NCI-H748 treated with DMSO at 0.1 percent for 48 hours (cell line): Measurements from ENCODE around the gene HSF4.

Experiments
- DNase-seq: peaks from one replicate; lab custom pipeline; 2025; lab: John Stamatoyannopoulos, UW

HSF4 gene

DNA sequence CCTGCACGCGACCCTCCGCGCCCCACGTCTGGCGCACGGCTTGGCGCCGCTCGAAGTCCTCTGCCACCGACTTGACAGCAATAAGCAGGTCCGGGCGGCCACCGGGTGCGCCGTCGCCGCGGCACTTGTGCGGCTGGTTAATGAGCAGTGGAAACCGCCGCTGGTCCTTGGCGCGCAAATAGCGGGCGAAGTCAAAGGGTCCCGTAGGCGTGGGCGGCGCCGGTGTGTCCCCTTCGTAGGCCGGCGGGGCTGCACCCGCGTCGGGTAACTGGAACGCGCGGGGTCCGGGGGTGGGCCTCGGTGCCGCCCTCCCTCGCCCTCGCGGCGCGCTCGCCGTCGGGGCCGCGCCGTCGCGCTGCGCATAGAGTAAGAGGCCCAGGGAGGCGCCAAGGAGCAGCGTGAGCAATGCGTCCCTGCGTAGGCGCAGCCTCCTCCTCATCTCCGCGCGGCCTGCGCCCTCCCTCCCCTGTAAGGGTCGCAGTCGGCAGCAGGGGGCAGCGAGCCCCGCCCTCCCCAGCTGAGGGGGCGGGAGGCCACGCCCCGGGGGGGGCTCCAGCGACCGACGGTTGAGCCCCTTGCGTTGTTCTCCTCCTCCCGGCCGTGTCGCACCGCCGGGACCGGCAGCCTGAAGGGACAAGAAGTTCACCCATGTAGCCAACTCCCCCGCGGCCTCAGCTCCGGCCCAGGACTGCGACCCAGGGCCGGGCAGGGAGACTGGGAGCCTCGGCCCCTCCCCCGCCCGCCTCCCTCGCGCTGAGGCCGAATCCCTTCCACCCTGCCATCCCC lies 14.3 kb upstream of the HSF4 start:
- DNase-seq, result no peak

DNA sequence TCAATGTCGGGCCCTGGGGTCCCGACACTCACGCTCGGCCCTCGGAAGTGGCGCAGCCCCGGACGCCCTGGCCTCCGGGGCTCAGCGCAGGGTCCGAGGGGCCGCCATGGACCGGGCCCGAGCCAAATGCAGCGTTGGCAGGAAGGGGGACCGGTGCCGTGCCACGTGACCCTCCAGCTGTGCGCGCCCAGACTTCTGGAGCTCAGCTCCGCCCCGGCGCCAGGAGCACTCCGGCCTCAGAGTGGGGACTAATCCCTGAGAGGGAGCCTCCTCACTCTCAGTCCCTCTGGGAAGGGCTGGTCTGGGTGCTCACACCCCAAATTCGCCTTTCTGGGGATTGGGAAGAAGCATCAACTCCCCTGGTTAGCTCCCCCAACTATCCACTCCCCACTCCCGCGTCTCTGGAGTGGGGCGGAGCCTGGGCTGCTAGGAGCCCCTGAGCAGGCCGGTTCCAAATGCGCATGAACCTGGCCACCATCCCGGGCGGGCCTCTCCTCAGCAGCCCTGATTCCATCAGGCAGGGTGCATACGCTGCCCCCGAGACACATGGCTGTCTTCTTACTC lies 13.6 kb upstream of the HSF4 start, which contains the start of gene B3GNT9:
Gene B3GNT9, minus strand, starts transcription at position 166 of the 564 bp plus-strand sequence. CDS start 513 bp downstream, outside the sequence.
- no peak for DNase-seq

DNA sequence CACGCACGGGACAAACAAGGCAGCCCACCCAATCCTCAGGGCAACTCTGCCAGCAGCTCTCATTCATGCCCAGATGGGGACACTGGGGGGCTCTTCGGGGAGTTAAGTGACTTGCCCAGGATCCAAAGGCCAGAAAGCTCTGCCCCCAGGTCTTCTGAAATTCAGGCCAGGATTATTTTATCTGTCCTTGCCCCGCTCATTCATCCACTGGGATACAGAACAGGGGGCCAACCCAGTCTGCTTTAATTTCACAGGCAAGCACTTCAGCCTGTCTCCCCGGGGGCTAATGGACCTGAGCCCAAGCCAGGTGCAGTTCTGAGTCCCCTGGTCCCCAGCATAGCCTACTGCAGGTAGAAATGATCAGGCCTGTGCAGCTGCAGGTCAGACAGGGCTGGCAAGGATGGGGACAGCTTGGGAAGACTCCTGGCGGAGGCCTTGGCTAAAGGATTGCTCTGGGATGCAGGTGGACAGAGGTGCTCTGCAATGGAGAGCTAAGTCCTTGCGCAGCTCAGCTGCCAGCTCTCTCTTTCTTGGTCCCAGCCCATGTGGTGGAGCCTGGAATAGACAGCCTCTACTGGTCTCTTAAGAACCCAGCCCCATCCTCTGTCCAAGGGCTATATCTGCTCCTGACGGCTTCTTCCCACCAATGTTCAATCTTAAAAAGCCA lies 13.0 kb upstream of the HSF4 start:
- no peak for DNase-seq

DNA sequence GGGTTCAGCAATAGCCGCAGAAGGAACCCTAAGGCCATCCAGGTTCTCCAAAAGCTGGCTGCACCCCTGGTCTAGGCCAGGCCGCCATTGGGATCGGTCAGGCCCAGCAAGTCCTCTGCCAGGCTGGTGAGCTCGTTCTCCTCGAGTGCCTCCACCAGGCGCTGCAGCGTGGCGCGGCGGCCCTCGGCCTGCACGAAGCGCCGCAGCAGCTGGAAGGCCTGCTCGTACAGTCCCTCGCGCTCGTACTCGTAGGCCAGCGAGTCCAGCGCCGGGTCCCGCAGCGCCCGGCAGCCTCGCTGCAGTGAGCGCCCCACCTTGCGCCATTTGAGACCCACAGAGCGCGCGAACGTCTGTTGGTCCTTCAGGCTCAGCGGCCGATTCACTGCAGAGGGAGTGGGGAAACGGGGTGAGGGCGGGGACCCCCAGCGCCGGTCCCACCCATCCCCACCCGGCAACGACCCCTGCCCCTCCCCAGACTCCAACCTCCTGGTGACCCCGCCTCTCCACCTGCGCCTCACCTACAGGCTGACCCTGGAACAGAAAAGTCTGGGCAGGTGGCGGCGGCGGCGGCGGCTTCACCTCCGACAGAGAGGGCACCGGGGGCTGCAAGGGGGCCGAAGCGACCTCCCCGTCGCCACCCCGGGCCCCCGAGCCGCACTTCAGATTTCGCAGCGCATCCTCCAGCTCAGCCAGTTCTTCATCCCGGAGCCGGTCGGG lies 9.8 kb upstream of the HSF4 start:
- DNase-seq, result no peak

DNA sequence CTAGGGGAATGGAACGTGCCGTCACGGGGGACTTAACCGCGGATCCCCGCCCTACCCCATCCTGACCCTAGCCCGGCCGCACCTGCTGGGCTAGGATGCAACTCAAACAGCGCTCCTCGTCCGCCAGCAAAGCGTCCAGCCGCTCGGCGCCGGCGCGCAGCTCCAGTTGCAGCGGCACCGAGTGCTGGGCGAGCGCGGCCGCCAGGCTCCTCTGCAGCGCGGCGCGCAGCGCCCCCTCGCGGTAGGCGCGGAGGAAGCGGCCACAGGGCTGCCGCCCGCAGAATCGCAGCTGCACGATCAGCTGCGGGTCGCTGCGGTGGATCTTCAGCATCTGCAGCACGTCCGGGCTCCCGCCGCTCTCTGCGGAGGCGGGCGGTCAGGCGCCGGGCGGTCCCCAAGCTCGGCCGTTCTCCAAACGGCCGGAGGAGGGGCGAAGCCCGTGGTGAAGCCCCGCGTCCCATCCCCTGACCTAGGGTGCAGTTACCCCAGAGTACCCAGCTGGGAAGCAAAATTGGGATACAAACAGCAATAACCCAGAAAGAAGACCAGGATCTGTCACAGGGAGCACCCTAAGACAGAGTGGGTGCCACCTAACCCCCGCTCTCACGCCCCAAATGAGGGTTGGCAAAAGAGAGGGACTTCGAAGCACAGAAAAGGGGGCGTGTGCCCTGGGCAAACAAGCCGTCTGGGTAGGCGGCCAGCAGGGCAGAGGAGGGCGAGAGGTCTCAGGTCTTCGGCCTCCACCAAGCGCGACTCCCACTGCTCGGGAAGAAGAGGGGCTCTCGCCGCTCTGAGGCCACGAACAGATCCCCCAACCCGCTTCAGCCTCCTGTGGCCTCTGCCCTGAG lies 9.0 kb upstream of the HSF4 start:
- peak; percentile 33 for DNase-seq

DNA sequence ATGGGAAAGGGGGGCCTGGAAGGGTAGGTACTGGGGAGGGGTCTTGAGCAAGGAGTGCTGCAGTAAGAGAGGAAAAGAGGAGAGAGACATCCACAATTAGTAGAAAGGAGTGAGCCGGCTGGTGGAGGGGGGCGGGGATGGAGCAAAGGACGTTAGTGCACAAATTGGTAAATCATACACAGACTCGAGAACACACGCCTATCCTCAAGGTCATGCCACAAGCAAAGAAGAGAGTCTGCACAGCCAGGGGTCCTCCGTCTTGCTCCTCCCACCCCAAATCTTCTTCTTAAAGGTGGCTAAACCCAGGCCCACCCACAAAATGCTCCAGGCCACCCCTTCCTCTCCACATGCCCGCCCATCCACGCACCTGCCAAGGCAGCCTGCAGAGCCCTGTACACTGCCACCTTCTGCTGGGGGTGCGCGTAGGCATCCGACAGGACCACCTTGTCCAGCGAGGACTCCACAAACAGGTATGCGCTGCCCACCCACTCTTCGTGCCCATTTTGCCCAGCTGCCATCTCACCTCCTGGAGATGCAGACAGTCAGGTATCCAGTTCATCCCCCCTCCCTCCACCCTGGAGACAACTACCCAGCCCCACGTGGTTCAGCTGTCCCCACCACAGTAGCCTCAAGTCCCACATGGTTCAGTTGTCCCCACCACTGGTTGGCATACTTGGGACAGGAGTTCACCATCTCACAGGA lies 8.3 kb upstream of the HSF4 start:
- DNase-seq, result no peak

DNA sequence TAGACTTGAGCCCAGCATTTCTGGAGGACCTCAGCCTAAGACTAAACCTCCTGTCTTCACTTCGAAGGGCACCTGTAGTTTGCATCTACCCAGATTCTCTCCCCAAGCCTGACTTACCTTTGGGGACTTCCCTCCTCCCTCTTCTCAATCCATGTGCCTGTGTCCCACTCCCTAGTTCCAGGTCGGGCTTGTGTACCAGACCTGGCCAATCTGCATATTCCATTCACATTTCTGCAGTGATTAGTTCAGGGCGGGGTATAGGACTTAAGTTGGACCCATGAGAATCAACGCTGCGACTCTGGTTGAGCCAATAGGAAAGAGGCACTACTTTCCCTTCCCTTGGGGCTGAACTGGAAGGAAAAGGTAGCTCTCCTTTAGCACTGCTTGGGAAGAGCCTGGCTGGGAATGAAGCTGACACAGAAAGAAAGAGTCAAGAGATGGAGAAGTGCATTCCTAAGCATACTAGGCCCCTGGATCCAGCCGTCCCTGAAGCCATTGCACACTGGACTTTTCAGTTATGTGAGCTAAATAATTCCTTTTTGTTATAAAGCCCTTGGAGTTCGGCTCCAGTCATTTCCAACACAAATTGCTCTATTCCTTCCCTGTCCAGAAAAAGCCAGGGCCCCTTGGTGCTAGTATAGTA lies 7.3 kb upstream of the HSF4 start:
- DNase-seq, result no peak

DNA sequence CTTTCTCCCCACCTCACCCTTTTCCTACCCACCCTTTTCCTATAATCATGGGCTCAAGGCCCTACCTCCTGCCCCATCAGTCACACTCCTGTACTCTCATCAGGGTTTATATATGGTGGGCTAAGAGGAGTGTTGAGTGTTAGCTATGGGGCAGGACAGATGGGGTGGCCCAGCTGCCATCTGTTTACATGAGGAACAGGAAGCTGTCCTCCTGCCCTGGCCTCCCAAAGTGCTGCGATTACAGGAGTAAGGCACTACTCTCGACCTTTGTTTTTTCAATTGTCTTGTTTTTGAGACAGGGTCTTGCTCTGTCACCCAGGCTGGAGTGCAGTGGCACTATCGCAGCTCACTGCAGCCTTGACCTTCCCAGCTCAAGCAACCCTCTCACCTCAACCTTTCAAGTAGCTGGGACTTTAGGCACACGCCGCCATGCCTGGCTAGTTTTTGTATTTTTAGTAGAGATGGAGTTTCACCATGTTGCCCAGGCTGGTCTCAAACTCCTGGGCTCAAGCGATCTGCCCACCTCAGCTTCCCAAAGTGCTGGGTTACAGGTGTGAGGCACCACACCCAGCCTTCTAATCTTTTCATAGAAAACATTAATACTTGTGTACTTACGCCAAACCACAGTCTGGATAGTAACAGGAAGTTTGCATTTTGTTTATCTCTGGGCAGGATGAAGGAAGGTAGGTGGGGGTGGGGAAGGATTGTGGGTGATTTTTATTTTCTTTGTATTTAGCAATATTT lies 6.5 kb upstream of the HSF4 start:
- no peak for DNase-seq

DNA sequence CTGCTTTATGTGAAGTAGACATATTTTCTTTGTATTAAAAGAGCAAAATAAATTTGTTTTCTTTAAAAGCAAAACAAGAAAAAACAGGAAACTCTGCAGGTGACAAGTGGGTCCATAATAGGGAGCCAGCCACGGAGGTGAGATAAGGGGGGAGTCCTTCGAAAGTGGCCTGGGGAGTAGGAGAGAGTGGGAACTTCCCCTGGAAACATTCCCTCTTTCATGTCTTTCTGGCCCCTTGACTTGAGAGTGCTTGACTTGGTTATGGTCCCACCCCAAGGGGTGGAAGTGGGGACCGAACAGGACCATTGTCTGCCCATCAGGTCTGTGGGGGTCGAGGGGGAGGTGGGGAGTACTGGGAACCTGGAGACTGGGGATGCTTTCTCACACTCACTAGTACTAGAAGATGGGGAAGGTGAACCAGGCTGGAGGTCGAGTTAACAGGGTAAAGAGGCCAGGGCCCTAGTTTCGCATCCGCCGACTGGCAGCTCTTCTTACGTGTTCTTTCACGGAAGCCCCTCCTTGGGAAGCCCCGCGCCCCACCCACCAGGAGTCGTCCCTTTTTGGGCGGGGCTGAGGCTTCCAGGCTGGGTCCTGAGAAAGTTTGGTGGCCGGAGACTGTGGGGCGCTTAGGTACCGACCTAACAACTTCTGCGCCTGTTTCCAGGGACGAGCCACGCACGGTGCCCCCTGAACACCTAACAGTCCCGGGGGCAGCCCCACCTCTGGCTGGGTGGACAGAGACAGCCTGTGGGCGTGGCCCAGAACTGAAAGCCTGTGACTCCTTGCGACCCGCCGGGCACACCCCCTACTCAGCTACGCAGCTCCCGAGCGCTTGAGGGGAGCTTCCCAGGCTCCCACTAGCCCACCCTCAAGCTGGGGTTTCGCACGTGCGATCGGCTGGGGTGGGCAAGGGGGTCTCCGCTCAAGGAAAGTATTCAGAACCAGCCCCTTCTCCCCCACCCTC lies 5.6 kb upstream of the HSF4 start:
- DNase-seq, result no peak

DNA sequence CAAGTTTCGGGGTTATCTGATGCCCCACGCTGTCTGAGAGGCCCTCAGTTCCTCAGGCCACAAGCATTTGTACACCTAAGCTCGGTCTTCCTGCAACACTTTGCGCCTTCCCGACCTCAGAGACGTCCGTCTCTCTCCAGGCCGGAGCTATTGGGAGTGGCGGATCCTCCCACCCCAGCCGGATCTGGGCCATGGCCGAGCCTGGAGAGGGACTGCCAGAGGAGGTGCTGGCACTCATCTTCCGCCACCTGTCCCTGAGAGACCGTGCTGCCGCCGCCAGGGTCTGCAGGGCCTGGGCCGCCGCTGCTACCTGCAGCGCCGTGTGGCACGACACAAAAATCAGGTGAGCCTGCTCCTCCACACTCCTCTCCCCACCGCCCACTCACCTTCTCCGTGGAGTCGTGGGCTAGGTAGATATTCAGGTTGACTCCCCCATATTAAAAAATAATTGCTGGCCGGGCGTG lies 2.9 kb upstream of the HSF4 start:
- no peak for DNase-seq

DNA sequence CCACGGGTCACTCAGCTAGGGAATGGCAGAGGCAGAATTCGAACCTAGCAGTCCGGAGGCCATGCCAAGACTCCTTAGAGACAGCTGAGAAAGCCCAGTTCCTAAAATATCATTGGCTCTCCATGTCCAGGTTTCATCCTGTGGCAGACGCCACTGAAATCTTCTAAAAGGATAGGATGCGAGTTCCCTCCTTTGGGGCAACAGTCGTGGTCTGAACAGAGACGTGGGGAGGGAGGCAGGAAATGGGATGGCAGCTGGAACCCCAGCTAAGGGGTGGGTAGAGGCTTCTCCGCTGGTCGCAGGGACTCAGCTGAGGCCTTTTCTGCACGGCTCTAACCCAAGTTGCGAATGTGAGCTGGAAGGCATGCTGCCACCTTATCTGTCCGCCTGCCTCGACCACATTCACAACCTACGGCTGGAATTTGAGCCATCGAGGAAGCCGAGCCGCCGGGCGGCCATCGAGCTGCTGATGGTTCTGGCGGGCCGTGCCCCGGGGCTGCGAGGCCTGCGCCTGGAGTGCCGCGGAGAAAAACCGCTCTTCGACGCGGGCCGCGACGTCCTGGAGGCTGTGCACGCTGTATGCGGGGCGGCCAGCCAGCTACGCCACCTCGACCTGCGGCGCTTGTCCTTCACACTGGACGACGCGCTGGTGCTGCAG lies 1.9 kb upstream of the HSF4 start:
- no peak for DNase-seq

DNA sequence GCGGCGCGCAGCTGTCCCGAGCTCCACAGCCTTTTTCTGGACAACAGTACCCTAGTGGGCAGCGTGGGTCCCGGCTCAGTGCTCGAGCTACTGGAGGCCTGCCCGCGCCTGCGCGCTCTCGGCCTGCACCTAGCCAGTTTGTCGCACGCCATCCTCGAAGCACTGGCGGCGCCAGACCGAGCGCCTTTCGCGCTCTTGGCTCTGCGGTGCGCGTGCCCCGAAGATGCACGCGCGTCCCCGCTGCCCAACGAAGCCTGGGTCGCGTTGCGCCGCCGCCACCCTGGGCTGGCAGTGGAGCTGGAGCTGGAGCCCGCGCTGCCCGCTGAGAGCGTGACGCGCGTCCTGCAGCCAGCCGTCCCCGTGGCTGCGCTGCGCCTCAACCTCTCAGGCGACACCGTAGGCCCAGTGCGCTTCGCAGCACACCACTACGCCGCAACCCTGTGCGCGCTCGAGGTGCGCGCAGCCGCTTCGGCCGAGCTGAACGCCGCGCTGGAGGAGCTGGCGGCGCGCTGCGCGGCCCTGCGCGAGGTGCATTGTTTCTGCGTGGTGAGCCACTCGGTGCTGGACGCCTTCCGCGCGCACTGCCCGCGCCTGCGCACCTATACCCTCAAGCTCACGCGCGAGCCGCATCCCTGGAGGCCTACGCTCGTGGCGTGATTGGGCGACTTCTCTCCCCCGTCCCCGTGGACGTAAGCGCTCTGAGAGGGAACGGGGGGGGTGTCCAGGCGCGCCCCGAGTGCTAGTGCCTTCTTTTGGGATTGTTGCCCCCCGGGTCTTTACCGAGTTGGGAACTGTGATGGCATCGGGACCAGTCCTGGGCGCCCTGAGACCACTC lies 1.2 kb upstream of the HSF4 start:
- peak; percentile 66 for DNase-seq

DNA sequence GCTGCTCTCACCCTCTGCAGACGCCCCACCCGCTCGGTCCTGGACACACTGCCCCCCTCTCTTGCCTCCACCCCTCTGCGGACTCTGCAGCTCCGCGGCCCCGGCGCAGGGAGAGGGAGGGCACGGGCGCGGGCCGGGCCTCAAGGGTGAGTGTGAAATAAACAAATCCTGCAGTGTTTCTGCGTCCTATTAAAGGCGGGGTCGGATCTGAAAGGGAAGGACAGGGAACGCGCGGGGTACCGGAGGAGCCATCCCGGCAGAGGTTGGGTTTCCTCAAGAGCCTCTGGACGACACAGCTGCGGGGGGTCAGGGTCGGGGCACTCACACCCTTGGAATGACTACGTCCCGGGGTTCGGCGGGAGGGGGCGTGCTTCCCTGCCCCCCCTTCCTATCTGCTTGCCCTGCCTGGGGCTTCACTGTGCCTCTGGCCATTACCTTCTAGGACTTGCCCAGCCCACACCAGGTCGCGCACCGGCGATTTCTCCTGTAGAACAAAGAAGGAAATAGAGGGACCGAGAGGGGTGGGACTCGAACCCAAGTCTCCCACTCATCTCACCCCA lies 466 bp upstream of the HSF4 start:
- DNase-seq, result no peak

DNA sequence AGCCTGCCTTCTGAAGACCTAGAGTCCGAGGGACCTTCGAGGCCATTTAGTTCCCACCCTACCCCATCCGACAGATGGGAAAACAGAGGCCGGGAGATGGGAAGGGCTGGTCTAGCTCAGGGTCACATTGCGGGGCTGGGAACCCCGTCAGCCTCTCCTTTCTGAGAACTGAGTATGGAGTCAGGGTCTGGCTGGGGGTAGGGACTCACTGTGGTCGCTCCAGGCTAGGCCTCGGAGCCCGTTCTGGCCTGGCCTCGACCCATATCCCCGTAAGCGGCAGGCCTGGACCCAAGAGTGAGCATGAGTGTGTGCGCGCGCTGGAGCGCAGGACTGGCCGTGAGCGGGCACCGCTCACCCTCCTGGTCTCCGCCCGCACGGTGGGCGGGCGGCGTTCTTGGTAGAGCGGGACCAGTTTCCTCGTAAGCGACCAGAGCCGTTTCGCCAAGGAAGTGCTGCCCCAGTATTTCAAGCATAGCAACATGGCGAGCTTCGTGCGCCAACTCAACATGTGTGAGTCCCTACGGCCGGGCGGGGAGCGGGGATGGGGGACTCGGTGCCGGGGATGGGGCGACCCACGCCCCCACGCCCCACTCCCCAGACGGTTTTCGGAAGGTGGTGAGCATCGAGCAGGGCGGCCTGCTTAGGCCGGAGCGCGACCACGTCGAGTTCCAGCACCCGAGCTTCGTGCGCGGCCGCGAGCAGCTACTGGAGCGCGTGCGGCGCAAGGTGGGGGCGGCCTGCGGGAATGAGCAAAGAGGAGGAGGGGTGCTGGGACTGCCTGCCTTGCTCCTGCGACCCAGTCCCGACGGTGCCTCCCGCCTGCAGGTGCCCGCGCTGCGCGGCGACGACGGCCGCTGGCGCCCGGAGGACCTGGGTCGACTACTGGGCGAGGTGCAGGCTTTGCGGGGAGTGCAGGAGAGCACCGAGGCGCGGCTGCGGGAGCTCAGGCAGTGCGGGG lies 855 bp downstream of the HSF4 start:
- no peak for DNase-seq

DNA sequence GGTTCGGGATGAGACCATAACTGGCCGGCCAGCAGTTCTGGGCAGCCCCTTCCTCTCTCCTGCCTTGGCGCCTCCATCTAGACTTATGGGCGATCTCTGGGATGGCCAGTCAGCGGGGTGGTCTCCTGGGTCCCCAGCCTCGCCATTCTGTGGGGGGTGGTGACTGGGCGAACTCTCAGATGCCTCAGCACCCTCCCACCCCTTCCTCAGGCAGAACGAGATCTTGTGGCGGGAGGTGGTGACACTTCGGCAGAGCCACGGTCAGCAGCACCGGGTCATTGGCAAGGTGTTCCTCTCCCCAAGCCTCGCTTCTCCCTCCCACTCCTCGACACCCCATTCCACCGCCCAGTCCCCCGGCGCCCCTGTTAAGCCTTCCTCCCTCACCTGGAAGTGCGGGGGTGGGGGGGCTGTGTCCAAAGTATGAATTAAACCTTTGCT lies 1.6 kb downstream of the HSF4 start:
- no peak for DNase-seq
